A204.1 (cell line): ENCODE measurements around the gene MAPK12.

Source experiments
- FAIRE-seq: peaks from 2 replicates; lab custom pipeline; 2012; peaks lifted over from hg19 to GRCh38; lab: Jason Lieb, UNC

Gene MAPK12

DNA sequence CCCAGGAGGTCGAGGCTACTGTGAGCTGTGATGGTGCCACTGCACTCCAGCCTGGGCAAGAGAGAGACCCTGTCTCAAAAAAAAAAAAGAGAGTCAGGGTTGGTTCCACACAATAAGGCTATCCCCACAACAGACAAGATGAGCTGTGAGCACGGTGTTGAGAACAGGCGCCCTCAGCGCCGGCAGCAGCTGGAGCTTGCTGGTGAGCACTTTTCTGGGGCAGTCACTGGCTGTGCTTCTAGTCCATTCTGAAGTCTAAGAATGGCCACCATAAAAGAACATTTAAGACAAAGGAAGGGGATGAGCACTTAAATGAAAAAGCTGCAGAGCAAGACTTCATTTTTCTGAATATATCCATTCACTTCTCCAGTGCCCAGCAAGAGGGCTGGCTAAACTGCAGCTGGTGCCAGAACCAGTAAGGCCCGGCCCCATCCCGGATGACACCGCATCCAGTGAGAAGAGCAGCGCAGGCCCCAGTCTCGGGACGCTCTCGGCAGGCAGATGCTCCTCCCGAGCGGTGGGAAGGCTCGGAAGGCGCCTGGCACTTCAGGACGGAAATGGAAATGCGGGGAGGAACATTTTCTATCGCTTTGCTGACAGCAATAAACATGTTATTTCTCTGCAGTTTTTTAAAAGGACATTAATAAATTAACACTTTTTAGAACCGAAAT, 28.9 kb downstream of the MAPK12 start:
- FAIRE-seq = no peak

DNA sequence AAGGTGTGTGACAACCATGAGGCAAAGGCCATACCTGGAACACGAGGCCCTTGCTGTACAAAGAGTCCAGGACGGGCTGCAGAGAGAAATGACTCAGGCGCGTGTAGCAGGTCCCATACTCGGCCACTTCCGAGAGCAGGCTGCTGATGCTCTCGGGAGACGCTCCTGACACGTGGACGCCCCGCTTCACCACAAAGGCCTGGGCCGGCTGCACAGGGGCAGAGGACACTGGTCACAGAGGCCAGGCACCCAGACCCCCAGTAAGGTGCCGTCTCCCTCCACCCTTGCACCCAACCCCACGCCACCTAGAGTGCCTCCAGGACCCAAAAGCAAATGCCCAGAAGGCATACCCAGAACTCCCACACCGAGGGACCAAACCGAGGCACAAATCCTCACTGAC, 32.1 kb downstream of the MAPK12 start:
- no peak for FAIRE-seq

DNA sequence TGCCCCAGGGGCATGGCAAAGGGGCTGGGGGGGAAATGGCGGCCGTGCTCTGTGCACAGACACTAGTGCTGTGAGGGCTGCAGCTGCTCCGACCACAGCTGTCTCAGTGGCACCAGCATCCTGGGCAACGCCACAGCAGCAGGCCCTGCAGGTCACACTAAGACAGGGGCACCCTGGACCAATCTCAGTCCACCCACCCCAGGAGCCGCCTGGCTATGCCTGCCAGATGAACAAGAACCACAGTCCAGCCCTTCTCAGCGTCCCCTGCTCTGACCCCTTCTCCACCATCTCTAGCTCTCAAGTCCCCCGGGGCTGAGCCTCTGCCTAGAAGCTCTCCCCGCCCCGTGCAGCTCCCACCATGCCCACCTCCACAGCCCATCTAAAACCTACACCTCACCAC, 33.1 kb downstream of the MAPK12 start:
- FAIRE-seq = no peak

DNA sequence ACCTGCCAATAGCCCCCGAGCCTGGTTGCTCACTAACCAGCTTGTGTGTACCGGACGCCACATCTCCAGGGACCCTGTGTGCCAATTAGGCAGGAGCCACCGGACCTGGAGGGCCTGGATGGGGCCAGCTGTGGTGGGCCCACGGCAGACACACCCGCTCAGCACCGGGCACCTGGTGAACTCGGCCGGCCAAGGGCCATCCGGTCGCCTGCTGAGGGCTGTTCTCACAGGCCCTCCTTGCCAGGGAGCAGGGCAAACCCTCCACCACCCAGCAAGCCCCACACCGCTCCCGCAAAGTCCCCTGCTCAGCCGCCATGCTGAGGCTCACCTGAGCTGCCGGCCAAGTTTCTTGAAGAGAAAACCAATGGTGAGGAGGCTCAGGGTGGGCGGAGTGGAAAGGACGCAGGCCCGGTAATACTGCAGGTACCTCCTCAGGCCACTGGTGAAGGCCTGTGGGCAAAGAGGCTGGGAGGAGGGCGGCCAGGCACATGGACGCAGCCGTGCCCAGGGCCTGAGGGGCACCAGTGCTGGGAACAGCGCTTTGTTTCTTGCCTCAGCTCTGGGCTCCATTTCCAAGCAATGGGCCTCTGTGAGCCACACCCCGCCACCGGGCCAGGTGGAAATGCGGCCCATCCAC, 33.8 kb downstream of the MAPK12 start:
- FAIRE-seq = no peak

DNA sequence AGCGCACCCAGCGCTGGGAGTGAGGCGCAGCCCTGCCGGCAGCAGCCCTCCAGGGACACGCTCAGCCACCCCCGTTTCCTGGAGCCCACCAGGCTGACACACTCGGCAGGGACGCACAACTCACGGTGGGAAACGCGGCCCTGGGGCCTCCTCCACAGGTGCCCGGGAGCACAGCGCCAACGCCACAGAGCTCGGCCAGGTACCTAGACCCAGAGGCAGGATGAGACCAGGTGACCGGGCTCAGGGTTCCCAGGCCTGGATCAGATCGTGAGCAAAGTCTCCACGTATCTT, 34.7 kb downstream of the MAPK12 start:
- no peak for FAIRE-seq

DNA sequence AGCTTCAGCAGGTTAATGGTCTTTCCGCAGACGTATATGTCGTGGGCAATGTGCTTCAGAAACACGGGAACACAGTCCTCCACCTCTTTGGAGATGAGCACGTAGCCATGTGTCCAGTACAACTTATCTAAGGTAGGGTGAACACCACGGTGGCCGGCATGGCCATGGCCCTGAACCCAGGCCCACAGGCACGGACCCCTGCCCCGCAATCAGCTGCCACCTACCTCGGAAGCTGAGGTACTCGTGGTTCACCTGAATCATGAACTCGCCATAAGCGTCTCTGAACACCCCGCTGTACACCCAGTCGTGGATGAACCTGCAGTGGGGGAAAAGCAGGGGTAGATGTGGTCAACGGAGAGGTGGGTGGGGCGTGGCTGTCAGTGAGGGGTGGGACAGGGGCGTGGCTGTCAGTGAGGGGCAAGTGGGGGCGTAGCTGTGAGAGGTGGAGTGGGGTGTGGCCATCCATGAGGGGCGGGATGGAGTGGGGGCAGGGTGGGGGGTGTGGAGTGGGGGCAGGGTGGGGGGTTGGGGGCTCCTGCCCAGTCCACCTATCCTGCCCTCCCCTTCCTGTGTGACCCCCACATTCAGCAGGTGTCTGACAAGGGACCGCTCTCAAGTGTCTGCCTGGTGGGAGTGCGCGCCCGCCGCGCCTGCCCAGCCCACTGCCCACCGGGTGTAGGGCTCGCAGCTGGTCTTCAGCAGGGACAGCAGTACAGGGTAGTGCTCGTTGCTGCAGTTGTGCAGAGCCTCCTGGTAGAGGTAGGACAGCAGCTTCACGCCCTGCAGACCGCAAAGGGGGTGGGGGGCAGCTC, 35.2 kb downstream of the MAPK12 start:
- no peak for FAIRE-seq

DNA sequence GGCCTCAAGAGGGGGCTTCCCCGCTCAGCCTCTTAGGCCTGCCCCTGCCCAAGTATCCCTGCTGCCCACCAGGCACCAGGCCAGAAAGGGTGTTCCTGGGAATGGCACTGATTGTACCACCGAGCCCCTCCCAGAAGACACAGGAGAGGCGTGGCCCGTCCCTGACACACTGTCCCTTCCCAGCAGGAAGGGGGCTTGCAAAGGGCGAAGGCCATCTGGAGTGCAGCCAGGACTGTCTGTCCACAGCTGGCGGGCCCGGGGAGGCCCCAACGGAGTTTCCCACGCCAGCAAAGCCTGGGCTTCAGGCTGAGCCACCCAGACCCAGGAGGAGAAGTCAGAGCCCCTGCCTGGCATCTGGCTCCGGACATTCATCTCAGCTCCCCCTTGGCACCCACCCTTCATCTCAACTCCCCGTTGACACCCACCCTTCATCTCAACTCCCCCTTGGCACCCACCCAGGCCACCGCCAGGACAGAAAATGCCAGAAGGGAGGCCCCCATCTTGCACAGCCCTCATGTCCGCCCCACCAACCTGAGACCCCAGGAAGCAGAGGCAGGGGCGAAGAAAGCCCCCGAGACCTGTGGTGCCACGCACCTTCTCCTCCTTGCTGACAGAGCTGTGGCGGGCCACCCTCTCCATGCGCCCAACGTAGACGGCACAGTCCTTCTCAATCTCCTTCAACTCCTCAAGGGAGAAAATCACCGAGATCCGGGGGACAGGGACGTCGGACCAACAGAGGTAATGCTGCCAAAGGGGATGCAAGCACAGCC, 36.1 kb downstream of the MAPK12 start:
- no peak for FAIRE-seq

DNA sequence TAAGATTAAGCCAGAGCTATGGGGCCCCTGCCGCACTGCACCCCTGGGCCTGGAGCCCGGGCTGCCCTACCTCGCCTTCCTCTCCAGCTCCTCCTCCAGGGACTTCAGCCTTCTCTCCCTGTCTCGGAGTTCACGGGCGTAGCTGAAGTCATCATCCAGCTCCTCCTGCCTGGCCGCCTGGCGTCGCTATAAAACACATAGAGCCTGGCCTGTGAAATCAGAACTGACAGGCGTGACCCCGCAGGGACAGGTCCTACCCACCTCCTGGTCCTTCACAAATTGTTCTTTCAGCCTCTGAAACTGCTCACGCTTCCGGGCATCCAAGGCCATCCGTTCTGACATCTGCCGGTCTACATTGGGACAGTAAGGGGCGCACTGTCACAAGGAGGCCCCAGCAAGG, 37.4 kb downstream of the MAPK12 start:
- FAIRE-seq = no peak

DNA sequence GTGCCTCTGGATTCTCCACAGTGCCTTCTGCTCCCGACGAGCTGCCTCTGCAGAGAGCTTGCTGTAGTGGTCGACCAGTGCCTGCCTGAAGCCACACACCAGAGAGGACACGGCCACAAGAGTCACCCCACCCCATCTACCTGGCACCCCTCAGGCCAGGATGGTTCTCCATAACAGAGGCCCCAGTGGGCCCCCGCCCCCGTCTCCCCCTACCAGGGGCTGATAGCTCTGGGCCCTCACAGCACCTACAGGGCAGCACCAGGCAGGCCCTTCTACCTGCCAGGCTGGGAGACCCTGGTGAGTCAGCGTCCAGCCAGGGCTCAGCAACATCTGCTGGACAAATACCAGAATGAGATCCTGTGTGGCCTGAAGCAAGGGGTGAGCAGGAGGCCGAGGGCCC, 39.0 kb downstream of the MAPK12 start:
- no peak for FAIRE-seq

DNA sequence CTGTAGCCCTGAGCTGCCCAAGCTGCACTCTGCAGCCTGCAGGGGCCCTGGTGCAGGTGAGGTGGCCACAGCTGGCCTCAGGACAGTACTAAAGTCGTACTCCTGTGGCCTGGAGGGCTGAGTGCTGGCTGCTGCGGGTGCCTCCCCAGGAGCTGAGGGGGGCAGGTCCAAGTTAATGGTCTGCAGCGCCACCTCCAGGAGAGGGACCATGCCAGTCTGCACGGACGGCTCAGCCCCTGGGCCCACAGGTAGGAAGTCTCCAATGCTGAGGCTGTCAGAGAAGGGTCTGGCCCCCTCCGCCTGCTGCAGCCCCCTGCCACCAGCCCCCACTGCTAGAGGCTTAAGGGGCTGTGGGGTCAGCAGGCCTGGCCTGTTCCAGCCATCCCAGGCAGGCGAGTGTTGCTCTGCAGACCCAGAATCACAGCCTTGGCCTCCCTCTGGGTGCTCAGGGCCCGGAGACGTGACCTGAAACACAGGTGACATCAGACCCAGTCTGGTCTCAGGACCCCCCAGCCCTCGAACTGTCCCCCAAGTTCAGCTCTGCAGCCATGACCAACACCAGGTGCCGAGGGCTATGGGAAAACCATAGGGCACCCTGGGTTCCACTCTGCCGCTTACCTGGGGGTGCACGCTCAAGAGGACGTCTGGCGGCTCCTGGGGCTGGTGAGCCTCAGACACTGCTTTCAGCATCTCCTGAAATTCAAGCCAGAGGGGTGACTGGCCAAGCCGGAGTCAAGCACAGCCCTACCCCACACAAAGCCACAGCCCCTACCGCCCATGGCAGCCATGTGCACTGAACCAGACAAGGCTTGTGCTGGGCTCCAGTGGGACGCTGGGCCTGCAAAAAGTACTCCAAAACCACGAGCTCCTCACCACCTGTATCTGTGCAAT, 39.8 kb downstream of the MAPK12 start:
- no peak for FAIRE-seq

DNA sequence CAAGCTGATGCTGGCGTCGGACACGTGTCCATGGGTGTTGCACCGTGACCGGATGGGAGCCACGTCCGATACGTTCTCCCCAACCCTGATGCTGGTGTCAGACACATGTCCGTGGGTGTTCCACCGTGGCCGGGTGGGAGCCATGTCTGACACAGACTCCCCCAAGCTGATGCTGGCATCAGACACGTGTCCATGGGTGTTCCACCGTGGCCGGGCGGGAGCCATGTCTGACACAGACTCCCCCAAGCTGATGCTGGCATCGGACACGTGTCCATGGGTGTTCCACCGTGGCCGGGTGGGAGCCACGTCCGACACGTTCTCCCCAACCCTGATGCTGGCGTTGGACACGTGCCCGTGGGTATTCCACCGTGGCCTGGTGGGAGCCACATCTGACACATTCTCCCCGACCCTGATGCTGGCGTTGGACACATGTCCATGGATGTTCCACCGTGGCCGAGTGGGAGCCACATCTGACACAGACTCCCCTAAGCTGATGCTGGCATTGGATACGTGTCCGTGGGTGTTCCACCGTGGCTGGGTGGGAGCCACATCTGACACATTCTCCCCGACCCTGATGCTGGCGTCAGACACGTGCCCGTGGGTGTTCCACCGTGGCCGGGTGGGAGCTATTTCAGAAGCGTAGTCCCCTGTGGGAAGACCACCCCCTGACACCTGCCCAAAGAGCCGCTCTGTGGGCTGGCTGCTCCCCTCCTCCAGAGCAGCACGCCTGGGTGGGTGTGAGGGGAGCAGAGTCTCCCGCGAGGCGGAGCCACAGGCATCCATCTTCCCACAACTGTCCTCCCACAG, 40.7 kb downstream of the MAPK12 start:
- FAIRE-seq = no peak

DNA sequence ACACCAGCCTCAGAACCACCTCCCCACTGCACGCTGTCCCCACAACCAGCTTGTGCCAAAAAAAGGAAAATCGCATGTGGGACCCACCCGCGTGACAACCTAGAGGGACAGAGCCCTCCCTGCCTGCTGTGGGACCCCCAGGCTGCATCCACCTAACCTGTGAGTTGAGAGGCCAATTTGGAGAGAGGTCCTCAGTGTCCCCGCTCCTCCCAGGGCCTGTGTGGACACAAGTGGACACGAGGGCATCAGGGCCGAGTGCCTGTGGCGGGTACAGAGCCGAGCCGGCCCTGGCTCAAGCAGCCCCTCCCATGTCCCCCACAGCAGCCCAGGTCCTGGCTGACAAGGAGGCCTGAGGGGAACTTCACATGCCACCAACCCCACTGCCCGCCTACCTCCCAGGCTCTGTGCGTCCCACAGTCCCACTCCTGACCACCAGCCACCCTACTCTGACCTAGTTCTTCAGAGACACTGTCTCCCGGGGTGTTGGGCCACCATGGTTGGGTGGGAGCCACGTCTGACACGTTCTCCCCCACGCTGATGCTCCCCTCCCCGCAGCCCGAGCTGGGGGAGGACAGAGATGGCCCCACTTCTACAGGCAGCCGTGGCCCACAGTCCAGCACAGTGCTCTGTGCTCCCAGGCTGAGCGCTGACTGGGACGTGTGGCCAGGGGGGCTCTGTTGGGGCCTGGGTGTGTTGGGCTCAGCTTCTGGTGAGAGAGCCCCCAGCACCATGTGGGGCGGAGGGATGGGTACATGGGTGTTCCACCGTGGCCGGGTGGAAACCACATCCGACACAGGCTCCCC, 41.5 kb downstream of the MAPK12 start:
- no peak for FAIRE-seq

DNA sequence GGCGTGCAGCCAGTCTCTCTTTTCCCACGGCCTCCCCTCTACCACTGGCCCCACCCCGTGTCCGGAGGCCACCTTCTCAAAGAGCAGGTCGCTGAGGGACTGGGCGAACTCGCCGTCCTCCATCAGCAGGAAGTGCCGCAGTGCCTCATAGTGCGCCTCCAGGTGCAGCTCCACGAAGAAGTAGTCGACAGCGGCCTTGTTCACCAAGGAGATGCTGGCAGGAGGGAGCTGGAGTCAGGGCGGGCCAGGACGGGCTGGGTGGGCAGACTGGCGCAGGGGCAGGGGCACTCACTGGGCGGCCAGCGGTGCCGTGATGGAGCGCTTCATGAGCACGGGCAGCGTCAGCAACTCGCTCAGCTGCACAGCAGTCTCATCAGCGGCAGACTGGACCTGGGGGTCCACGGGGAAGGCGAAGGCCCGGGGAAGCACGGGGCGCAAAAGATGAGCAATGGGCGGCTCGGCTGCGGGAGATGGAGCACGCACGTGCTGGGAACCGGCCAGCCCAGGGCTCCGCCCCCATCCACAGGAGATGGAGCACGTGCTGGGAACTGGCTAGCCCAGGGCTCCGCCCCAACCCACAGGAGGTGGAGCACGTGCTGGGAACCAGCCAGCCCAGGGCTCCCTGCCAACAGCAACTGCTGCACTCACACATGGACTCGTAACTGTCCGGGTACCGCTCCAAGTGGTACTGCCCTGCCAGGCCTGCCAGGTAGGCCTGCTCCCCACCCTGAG, 42.3 kb downstream of the MAPK12 start:
- FAIRE-seq = no peak

DNA sequence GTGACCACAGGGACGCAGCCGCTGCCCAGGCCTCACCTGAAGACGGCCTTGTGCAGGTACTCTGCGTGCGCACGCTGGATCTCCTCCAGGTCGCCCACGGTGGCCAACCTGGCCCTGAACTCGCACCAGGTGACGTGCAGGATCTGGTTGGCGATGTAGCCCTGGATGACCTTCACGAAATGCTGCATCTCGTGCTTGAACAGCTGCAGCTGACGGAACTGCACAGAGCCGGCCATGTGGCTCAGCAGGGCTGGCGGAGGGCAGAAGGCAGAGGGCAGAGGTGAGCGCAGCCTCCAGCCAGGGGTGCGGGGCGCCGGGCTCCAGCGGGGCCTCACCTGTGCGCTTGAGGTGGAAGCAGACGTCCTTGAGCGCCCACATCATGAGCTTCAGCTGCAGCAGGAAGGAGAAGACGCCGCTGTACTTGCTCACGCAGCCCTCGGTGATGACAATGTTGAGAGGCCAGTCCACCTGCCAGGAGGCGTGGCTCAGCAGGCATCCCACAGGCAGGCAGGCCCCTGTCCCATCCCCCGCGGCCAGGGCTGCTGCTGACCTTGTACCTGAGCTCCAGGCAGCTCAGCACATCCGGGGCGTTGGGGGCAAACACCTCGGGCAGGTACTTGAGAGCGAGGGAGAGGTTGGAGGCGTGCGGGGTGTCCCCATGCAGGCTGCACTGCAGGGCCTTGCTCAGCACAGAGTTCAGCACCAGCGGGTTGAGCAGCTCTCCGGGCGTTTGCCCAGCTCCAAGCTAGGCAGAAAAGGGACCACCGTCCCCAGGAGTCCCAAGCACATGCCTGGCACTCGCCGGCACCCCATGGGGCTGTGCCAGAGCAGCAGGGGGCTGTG, 43.1 kb downstream of the MAPK12 start:
- no peak for FAIRE-seq

DNA sequence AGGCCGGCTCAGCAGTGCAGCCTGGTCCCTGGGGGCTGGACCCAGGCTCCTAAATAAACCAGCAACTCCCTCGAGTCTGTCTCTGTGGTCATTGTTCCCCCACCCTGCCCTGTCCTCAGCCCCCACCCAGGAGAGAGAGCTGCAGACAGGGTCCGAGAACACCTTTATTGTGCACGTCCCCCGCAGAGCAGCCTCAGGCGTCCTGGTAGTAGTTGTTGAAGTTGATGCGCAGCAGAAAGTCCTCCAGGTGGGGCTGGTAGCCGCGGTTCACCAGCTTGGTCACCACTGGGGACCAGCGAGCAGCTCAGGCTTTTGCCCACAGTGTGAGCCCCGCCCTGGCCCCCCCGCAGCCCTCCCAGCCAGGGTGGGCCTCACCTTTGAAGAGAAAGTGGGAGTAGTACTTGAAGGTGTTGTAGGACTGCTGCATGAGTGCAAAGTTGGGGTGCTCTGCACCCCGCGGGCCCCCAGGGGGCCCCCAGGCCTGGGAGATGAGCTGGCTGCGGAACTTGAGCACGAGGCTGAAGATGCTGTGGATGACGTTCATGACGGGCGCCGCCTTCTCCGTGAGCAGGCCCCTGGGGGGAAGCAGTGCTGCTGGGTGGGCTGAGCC, 43.8 kb downstream of the MAPK12 start:
- no peak for FAIRE-seq

DNA sequence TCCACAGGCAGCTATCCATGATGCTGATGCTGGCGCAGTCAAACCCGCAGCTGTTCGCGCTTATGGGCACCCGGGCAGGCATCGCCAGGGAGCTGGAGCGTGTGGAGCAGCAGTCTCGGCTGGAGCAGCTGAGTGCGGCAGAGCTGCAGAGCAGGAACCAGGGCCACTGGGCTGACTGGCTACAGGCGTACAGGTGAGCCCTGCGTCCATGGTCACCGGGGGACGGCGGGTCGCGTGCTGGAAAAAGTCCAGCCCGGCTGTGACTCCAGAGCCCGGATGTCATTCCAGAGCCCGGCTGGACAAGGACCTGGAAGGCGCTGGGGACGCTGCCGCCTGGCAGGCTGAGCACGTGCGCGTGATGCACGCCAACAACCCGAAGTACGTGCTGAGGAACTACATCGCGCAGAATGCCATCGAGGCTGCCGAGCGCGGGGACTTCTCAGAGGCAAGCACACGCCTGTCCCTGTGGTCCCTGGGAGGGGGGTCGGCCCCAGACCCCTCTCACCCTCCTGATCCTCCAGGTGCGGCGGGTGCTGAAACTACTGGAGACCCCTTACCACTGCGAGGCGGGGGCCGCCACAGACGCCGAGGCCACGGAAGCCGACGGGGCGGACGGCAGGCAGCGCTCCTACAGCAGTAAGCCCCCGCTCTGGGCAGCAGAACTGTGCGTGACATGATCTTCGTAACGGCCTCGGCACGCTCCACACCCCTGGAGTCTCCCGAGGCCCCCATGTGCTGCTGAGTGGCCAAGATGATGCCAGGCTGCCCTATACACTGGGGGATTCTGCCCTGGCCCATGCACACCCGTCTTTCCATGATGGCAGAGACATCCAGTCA, 44.6 kb downstream of the MAPK12 start:
- FAIRE-seq = no peak

DNA sequence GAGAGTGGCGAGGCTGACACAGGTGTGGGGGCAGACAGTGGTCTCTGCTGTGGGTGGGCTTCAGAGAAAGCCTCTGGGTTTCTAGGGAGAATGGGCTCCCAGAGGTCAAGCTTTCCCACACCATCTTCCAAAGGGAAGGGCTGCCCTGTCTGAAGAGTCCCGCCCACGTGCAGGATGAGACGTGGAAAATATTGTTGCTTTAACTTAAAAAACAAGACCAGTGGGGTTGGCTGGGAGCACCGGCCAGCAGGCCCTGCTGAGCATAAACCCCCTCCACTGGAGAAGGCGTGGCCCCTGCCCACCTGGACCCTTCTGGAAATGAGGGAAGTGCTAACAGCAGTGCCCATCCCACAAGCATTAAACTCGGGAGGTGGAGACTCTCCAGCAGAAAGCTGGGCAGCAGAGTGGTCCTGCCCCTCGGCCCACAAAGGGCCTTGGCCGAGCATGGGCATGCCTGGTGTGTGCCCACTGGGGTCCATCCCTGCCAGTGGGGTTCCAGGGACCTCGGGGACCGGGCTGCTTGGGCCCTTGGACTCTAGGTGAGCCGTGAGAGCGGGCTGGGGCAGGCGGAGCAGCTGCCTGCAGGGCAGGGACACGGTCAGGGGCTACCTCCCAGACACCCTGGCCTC, 45.3 kb downstream of the MAPK12 start:
- FAIRE-seq = no peak
